ENCODE data around the gene AAGAB. TPM values are rescaled to one million over a fixed set of nuclear protein-coding genes. Genes with fewer than 3 reads are reported as not detected.

Gene AAGAB
- total RNA-seq, 2 donors from 2014 or later, result 67.7 to 99.1 TPM

GRCh38 chr15:67232591-67232990, 21.9 kb downstream of the AAGAB start:
- Mint-ChIP-seq H3K27ac (no peak overlapping the region), H3K4me3 (no peak overlapping the region), H3K36me3 (ENCODE audit: low read depth) (peaks cover 70% of the 10 kb centered on the region), H3K4me1 (peaks cover 6% of the 10 kb centered on the region), H3K27me3 (ENCODE audit: insufficient read depth) (no peaks in the 10 kb centered on the region), H3K9me3 (no peaks in the 10 kb centered on the region)
- 93 to 100% methylated on average over 1 to 2 of the region's 3 CpGs for WGBS, 2 experiments (ENCODE audit: insufficient coverage in 1 of 2, insufficient read length in 1 of 2)
- Histone ChIP-seq H3K9me3 (ENCODE audit: control insufficient read depth, low read length) (no peaks in the 10 kb centered on the region), H3K4me1 (ENCODE audit: control insufficient read depth, insufficient read depth, low read length) (no peaks in the 10 kb centered on the region), H3K9ac (ENCODE audit: extremely low read depth, low read length, poor library complexity, severe bottlenecking) (no peak overlapping the region), H3K36me3 (ENCODE audit: control insufficient read depth, insufficient read depth, low read length) (peaks cover 75% of the 10 kb centered on the region), H3K4me3 (ENCODE audit: low read length) (no peak overlapping the region), H3K27me3 (ENCODE audit: control insufficient read depth, insufficient read depth, low read length, poor library complexity, severe bottlenecking) (no peaks in the 10 kb centered on the region), H3K27ac (ENCODE audit: low read depth, low read length) (no peak overlapping the region)
- TF ChIP-seq CTCF (conservative IDR thresholded peaks at IDR 0.05), result no peak
- DNase-seq, result no peak

- Histone ChIP-seq H3K27ac (ENCODE audit: low read depth, low read length) (no peak overlapping the region), H3K36me3 (ENCODE audit: control insufficient read depth, insufficient read depth, low read length) (peaks cover 86% of the 10 kb centered on the region), H3K4me1 (ENCODE audit: control insufficient read depth, insufficient read depth, low read length) (no peaks in the 10 kb centered on the region), H3K9me3 (ENCODE audit: control insufficient read depth, low read length) (no peaks in the 10 kb centered on the region), H3K27me3 (ENCODE audit: control insufficient read depth, insufficient read depth, low read length, poor library complexity, severe bottlenecking) (no peaks in the 10 kb centered on the region), H3K4me3 (ENCODE audit: low read length) (no peak overlapping the region), H3K9ac (ENCODE audit: extremely low read depth, low read length, poor library complexity, severe bottlenecking) (no peak overlapping the region)
- Mint-ChIP-seq H3K27me3 (ENCODE audit: insufficient read depth) (no peaks in the 10 kb centered on the region), H3K36me3 (ENCODE audit: low read depth) (peaks cover 70% of the 10 kb centered on the region), H3K27ac (no peak overlapping the region), H3K9me3 (no peaks in the 10 kb centered on the region), H3K4me3 (no peak overlapping the region), H3K4me1 (peaks cover 6% of the 10 kb centered on the region)
- TF ChIP-seq CTCF (conservative IDR thresholded peaks at IDR 0.05), result no peak
- DNase-seq, result no peak
- WGBS, 2 experiments (ENCODE audit: insufficient coverage in 1 of 2, insufficient read length in 1 of 2), result 99 to 100% methylated on average over 2 of the region's 2 CpGs
These were observed 24.0 kb downstream of the AAGAB start for GRCh38 chr15:67230504-67230903.

GRCh38 chr15:67228286-67228685, 26.2 kb downstream of the AAGAB start:
- WGBS, 2 experiments (ENCODE audit: insufficient coverage in 1 of 2, insufficient read length in 1 of 2), result 86 to 100% methylated on average over 1 of the region's 1 CpG
- H3K27me3 ChIP-seq (ENCODE audit: control insufficient read depth, insufficient read depth, low read length, poor library complexity, severe bottlenecking), result no peaks in the 10 kb centered on the region
- H3K4me3 ChIP-seq (ENCODE audit: low read length), result no peak overlapping the region
- Mint-ChIP-seq H3K36me3 (ENCODE audit: low read depth) (peaks cover 54% of the 10 kb centered on the region), H3K27me3 (ENCODE audit: insufficient read depth) (no peaks in the 10 kb centered on the region), H3K4me1 (peaks cover 6% of the 10 kb centered on the region), H3K9me3 (no peaks in the 10 kb centered on the region), H3K4me3 (no peak overlapping the region), H3K27ac (no peak overlapping the region)
- no peak for TF ChIP-seq CTCF (conservative IDR thresholded peaks at IDR 0.05)
- peaks cover 72% of the 10 kb centered on the region for H3K36me3 ChIP-seq (ENCODE audit: control insufficient read depth, insufficient read depth, low read length)
- no peak overlapping the region for H3K27ac ChIP-seq (ENCODE audit: low read depth, low read length)
- no peaks in the 10 kb centered on the region for H3K4me1 ChIP-seq (ENCODE audit: control insufficient read depth, insufficient read depth, low read length)
- no peaks in the 10 kb centered on the region for H3K9me3 ChIP-seq (ENCODE audit: control insufficient read depth, low read length)
- DNase-seq, result no peak
- H3K9ac ChIP-seq (ENCODE audit: extremely low read depth, low read length, poor library complexity, severe bottlenecking), result no peak overlapping the region
